Suppressor macrophage treated with lipopolysaccharide for 4 hours (primary cell): Measurements from ENCODE around the gene ASAP3.

ENCODE experiments used
- DNase-seq: peaks from one replicate; pipeline ENCODE4 v3.0.0-alpha.2; 2020

Gene ASAP3

GRCh38 chr1:23477359-23478144 lies 6.4 kb downstream of the ASAP3 start:
- DNase-seq = no peak

DNA sequence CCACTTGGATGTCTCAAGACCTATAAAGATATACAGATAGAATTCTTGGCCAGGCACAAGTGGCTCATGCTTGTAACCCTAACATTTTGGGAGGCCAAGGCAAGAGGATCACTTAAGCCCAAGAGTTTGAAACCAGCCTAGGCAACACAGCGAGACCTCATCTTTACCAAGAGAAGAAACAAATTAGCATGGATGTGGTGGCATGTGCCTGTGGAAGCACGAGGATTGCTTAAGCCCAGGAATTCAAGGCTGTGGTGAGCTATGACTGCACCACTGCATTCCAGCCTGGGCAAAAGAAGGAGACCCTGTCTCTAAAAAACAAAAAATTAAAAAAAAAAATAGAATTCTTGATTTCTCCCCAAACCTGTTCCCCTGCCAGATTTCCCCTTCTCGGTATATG lies 8.3 kb downstream of the ASAP3 start:
- no peak for DNase-seq

GRCh38 chr1:23475134-23475628 lies 8.8 kb downstream of the ASAP3 start:
- DNase-seq = no peak

GRCh38 chr1:23473037-23473800 lies 10.8 kb downstream of the ASAP3 start:
- no peak for DNase-seq

- DNase-seq = no peak
Observed at GRCh38 chr1:23472351-23473036, 11.5 kb downstream of the ASAP3 start.

- DNase-seq = no peak
Observed at GRCh38 chr1:23471473-23472075, 12.4 kb downstream of the ASAP3 start.

- no peak for DNase-seq
Observed at GRCh38 chr1:23470282-23471070, 13.5 kb downstream of the ASAP3 start.

DNA sequence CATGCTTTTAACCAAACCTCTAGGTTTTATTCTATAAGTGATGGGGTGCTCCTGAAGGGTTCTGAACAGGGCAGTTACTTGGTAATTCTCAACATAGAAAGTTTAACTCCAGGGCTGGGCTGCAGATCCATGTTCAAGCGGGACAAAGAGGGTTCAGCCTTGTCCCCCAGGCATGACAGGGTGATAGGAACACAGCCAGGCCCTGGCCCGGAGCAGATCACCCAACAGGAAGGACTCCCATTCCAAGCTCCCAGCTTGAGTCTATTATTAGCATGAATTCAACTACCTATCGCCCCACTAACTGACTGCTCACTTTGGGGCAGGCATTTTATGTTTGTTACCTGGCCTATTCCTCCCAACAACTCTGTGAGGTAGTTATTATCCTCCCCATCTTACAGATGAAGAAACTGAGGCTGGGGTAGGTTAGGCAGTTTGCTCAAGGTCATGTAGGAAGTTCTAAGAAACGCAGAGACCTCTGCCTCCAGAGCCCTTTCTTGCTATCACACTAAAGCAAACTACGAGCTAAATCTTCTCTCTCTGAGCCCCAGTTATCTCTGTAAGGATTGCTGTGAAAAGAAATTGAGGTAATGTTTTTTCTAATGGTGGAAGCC lies 14.5 kb downstream of the ASAP3 start:
- DNase-seq = no peak

DNA sequence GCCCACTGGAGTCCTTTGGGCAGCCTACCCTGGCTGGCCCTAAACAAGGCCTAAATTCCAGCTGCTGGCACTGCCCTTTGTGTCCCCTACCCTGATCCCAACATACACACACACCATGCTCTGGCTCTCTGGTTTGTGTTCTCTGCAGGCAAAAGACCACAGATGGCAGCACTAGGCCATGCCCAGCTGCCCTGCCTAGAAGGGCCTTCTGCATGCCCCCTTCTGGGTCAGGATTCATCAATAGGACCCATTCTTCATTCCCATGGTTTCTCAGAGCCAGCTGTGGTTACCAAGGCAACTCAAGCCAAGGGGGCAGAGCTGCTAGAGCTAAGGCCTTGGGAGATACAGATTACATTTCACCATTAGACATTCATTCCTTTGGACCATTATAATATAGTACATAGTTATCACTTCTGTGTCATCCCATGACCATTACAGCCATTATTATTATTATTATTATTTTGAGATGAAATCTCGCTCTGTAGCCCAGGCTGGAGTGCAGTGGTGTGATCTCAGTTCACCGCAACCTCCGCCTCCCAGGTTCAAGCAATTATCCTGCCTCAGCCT lies 17.5 kb downstream of the ASAP3 start:
- no peak for DNase-seq

DNA sequence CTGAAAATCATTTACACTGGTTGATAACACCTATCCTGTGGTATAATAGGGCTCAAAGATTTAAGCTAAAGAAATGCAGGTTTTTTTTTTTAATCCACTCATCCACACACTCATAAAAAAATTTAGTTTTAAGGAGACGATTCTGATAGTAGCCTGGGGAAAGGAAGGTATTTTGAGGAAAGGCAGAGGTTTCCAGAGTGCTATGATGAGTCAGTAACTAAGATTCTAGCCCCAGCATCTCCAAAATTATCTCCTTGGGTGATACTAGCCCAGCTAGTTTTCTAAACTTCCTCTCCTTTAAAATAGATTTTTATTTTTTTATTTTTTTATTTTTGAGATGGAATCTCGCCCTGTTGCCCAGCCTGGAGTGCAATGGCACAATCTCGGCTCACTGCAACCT lies 20.7 kb downstream of the ASAP3 start:
- no peak for DNase-seq

GRCh38 chr1:23462766-23463165 lies 21.2 kb downstream of the ASAP3 start:
- no peak for DNase-seq

GRCh38 chr1:23461050-23461449 lies 22.9 kb downstream of the ASAP3 start:
- DNase-seq = no peak

DNA sequence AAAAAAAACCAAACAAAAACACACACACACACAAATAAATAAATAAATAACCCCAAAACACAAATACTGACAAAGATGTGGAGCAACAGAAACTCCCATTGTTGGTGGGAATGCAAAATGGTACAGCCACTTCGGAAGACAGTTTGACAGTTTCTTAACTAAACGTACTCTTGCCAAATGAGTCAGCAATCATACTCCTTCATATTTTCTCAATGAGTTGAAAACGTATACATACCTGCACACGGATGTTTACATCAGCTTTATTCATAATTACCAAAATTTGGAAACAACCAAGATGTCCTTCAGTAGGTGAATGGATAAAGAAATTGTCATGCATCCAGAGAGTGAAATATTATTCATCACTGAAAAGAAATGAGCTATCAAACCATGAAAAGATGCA lies 23.5 kb downstream of the ASAP3 start:
- no peak for DNase-seq

GRCh38 chr1:23459338-23459757 lies 24.6 kb downstream of the ASAP3 start:
- DNase-seq = no peak

GRCh38 chr1:23456226-23456625 lies 27.8 kb downstream of the ASAP3 start:
- DNase-seq = no peak

DNA sequence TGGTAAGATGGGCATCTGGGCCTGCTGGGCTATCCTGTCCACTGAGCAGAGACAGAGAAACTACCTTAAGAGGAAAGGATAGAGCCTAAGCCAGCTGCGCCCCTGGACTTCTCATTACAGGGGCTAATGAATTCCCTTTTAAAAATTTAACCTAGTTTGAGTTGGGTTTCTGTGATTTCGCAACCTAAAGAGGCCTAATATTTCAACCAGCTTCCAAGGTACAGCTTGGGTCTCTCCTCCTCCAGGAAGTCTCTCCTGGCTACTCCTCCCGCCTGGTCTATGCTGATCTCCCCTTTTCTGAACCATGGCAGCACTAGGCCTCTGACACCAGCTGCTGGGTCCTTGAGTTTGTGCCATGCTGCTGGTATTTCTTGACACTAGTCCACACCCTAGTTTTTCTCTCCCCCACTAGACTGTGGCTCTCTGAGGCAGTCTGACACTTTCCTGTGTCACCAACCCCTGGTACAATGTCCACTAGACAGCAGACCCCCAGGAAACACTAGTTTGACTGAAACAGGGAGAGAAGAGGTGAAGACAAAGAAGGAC lies 30.5 kb downstream of the ASAP3 start:
- DNase-seq = no peak

- DNase-seq = no peak
Observed at GRCh38 chr1:23452011-23452411, 32.0 kb downstream of the ASAP3 start.

- DNase-seq = no peak
Observed at GRCh38 chr1:23451441-23451840, 32.5 kb downstream of the ASAP3 start.

GRCh38 chr1:23450894-23451293 lies 33.1 kb downstream of the ASAP3 start:
- no peak for DNase-seq

DNA sequence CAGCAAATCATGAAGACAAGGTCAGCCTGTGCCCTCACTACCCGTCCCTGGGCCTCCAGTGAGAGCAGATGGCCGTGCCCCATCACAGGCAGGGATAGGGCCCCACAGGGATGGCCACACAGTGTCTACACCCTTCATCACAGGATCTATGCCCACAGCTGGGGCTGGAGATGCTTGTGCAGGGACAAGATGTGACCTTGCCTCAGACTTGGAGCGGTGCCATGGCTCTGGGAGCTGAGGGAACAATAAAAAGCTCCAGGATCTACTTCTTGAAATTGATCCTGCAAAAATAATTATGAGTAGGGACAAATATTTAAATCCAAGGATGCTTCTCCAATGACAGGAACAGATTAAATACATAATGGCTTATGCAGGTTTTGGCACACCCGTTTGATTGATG lies 34.0 kb downstream of the ASAP3 start:
- DNase-seq = no peak

DNA sequence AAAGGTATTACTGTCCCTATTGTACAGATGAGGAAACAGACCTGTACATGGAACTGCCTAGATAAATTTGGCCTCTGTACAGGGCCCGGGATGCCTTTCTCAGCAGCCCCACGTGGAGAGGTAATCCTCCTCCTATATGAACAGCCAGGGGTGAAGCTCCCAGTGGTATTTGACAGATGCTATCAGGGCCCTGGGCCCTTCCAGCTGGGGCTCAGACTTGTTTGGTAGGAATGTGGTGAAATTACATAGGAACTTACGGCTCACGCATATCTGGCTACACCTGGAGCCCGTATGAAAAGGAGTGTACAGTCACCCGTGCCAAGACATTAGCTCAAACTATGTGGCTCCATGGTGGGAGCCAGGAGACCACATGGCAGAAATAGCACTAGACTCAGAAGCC lies 34.7 kb downstream of the ASAP3 start:
- no peak for DNase-seq
